22Rv1 (cell line): ENCODE results near the gene KRT9.

ENCODE experiments used
- CTCF ChIP-seq: fragments of 450-650 bp; IDR thresholded peaks from 2 replicates; pipeline ENCODE4 v1.5.1; 2017; ENCODE audit warnings: mild to moderate bottlenecking
- ZFX ChIP-seq: fragments of 450-650 bp; IDR thresholded peaks from 2 replicates; pipeline ENCODE4 v1.6.1; 2017; ENCODE audit warnings: antibody characterized with exemption, borderline replicate concordance

GRCh38 chr17:41547378-41547841 lies 24.4 kb downstream of the KRT9 start:
- TF ChIP-seq CTCF = no peak
- TF ChIP-seq ZFX = no peak
